HL-60 (cell line): Measurements from ENCODE around the gene TMSB10.
"Not testable (repeated sequence)": the region's sequence is repeated elsewhere in the genome, so short reads cannot be mapped to it uniquely, and the experiment has no call there.

Experiments used
- DNase-seq, 2 experiments: peaks; one replicate each; pipeline ENCODE4 v3.0.0-alpha.2; 2010 to 2020; ENCODE audit warnings: low read depth in 1 of 2, low spot score in 1 of 2
- H3K27ac ChIP-seq: fragments of 250-450 bp; sonication (Bioruptor Pico); replicated peaks from 2 replicates; pipeline ENCODE4 v1.5.1; 2020; ENCODE audit warnings: mild to moderate bottlenecking, moderate library complexity
- H3K27me3 ChIP-seq: fragments of 250-450 bp; sonication (Bioruptor Pico); 2 replicates; pipeline ENCODE4 v1.5.1; 2021; ENCODE audit warnings: mild to moderate bottlenecking, moderate library complexity; ENCODE audit not compliant: insufficient read depth, poor library complexity, severe bottlenecking
- H3K4me3 ChIP-seq: replicated peaks from 2 replicates; pipeline ENCODE4 v1.5.1; 2011; ENCODE audit warnings: mild to moderate bottlenecking, control low read depth, low read length; ENCODE audit not compliant: insufficient read depth
- CTCF ChIP-seq: IDR thresholded peaks from one replicate; pipeline ENCODE4 v1.5.1; 2011; ENCODE audit warnings: low read length, control low read depth, inconsistent platforms; ENCODE audit not compliant: insufficient read depth
- GABPA ChIP-seq: IDR thresholded peaks from 2 replicates; pipeline ENCODE4 v1.6.1; 2012; ENCODE audit warnings: low read depth
- POLR2AphosphoS5 ChIP-seq: IDR thresholded peaks from 2 replicates; pipeline ENCODE4 v1.6.1; 2012; ENCODE audit warnings: low read depth
- REST ChIP-seq: IDR thresholded peaks from 2 replicates; pipeline ENCODE4 v1.6.1; 2012; ENCODE audit warnings: low read depth; ENCODE audit not compliant: insufficient replicate concordance
- SPI1 ChIP-seq: IDR thresholded peaks from 2 replicates; pipeline ENCODE4 v1.6.1; 2012; ENCODE audit warnings: low read depth, mild to moderate bottlenecking, borderline replicate concordance

The TMSB10 gene

GRCh38 chr2:84870306-84870705, 35.1 kb upstream of the TMSB10 start:
- H3K4me3 ChIP-seq = no peak overlapping the region
- no peak for DNase-seq
- H3K27ac ChIP-seq = no peak overlapping the region
- peaks cover 2% of the 10 kb centered on the region for H3K27me3 ChIP-seq
- TF ChIP-seq SPI1 (no peak), GABPA (no peak), POLR2AphosphoS5 (no peak), REST (no peak), CTCF (no peak)

DNA sequence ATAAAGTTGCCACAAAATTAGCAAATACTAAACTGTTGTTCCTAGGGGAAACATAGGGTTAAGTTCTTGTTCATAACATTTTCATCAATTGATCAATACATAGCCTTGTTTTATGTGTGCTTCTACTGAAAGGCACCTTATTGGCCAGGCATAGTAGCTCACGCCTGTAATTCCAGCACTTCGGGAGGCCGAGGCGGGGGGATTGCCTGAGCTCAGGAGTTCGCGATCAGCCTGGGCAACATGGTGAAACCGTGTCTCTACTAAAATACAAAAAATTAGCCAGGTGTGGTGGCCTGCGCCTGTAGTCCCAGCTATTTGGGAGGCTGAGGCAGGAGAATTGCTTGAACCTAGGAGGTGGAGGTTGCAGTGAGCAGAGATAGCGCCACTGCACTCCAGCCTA, 32.8 kb upstream of the TMSB10 start:
- H3K4me3 ChIP-seq, H3K27ac ChIP-seq, DNase-seq, H3K27me3 ChIP-seq: not testable (repeated sequence)

- DNase-seq = no peak
- H3K4me3 ChIP-seq = no peak overlapping the region
- TF ChIP-seq GABPA = no peak
- no peak for TF ChIP-seq REST
- no peak for TF ChIP-seq CTCF
- no peak for TF ChIP-seq POLR2AphosphoS5
- TF ChIP-seq SPI1 = no peak
- H3K27ac ChIP-seq = no peak overlapping the region
- peaks cover 3% of the 10 kb centered on the region for H3K27me3 ChIP-seq
Observed at GRCh38 chr2:84873350-84873749, 32.1 kb upstream of the TMSB10 start.

GRCh38 chr2:84874381-84875212, 30.9 kb upstream of the TMSB10 start:
- no peak for DNase-seq
- Histone ChIP-seq H3K27ac (no peak overlapping the region), H3K4me3 (no peak overlapping the region), H3K27me3 (peaks cover 14% of the 10 kb centered on the region)
- TF ChIP-seq POLR2AphosphoS5 (no peak), REST (no peak), CTCF (no peak), GABPA (no peak), SPI1 (no peak)
